ENCODE data around the gene NXF3. TPM values are rescaled to one million over a fixed set of nuclear protein-coding genes. Genes with fewer than 3 reads are reported as not detected.
"Not testable (repeated sequence)": the region's sequence is repeated elsewhere in the genome, so short reads cannot be mapped to it uniquely, and the experiment has no call there.

The NXF3 gene
- total RNA-seq = 1 to 10 TPM in 1 of 4 donors, not detected in 3; 1.2 TPM

DNA sequence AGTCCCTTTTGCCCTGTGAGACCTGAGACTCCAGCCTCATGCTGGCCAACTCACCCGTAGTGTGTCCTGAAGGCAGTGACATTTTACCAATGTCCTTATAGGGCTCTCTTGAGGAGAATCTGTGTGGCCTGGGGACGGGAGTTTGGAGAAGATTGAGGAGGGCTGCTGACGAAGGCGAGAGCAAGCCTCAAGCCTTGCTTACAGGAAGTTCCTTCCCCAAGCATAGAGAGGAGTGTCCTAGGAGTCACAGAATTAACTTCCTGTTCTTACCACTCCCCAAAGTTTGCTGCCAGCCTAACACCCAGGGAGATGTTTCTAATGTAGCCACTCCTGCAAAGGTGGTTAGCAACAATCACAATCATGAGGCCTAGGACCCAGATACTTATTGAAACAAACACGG, at the start of gene NXF3:
Gene NXF3, minus strand, starts transcription at position 202 of the 400 bp plus-strand sequence. Its CDS starts 120 bp downstream, at position 82.
- TF ChIP-seq CTCF (IDR thresholded peaks at IDR 0.05 in 4 of 5, conservative IDR thresholded peaks at IDR 0.05 in 1 of 5) = no peak
- TF ChIP-seq POLR2A (IDR thresholded peaks at IDR 0.05) = no peak
- Histone ChIP-seq H3K36me3 (no peaks in the 10 kb centered on the region), H3K4me3 (no peak within 1 kb of the TSS), H3K4me1 (no peaks in the 10 kb centered on the region), H3K27ac (no peak within 1 kb of the TSS), H3K9me3 (no peaks in the 10 kb centered on the region), H3K27me3 (peaks cover 0 to 6% (median 0%) of the 10 kb centered on the region in 3 donors)
- ATAC-seq = no peak
- no peak for DNase-seq
- intact Hi-C loops (cut with DNase I; ENCODE audit: low total_unique reads) = no loop called here
- in situ Hi-C loops (cut with MboI; ENCODE audit: low sequenced_read_pairs in 4 of 4) = no loop called here

DNA sequence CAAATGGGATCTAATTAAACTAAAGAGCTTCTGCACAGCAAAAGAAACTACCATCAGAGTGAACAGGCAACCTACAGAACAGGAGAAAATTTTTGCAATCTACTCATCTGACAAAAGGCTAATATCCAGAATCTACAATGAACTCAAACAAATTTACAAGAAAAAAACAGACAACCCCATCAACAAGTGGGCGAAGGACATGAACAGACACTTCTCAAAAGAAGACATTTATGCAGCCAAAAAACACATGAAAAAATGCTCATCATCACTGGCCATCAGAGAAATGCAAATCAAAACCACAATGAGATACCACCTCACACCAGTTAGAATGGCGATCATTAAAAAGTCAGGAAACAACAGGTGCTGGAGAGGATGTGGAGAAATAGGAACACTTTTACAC, 43.6 kb upstream of the NXF3 start:
- DNase-seq; H3K27ac ChIP-seq; H3K4me3 ChIP-seq; H3K36me3 ChIP-seq; intact Hi-C loops (cut with DNase I; ENCODE audit: low total_unique reads); H3K4me1 ChIP-seq; H3K27me3 ChIP-seq; H3K9me3 ChIP-seq; ATAC-seq; in situ Hi-C loops (cut with MboI; ENCODE audit: low sequenced_read_pairs in 4 of 4): not testable (repeated sequence)

GRCh38 chrX:103124284-103124683, 31.3 kb upstream of the NXF3 start:
- Histone ChIP-seq H3K27ac (no peak overlapping the region), H3K36me3 (no peaks in the 10 kb centered on the region), H3K4me3 (no peak overlapping the region), H3K27me3 (no peaks in the 10 kb centered on the region), H3K4me1 (no peaks in the 10 kb centered on the region), H3K9me3 (no peaks in the 10 kb centered on the region)
- intact Hi-C loops (cut with DNase I; ENCODE audit: low total_unique reads) (no loop called here), in situ Hi-C loops (cut with MboI; ENCODE audit: low sequenced_read_pairs in 4 of 4) (no loop called here)
- DNase-seq = no peak
- TF ChIP-seq POLR2A (IDR thresholded peaks at IDR 0.05) (no peak), CTCF (IDR thresholded peaks at IDR 0.05 in 4 of 5, conservative IDR thresholded peaks at IDR 0.05 in 1 of 5) (no peak)
- ATAC-seq = no peak

- DNase-seq = no peak
Measured at GRCh38 chrX:103120748-103121147, 27.8 kb upstream of the NXF3 start.

DNA sequence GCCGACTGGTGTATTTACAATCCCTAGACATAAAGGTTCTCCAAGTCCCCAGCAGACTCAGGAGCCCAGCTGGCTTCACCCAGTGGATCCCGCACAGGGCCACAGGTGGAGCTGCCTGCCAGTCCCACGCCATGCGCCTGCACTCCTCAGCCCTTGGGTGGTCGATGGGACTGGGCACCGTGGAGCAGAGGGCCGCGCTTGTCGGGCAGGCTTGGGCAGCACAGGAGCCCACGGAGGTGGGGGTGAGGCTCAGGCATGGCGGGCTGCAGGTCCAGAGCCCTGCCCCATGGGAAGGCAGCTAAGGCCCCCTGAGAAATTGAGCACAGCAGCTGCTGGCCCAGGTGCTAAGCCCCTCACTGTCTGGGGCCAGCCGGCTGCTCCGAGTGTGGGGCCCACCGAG, 24.0 kb upstream of the NXF3 start:
- H3K27ac ChIP-seq; H3K9me3 ChIP-seq; ATAC-seq; H3K4me1 ChIP-seq; intact Hi-C loops (cut with DNase I; ENCODE audit: low total_unique reads); H3K36me3 ChIP-seq; in situ Hi-C loops (cut with MboI; ENCODE audit: low sequenced_read_pairs in 4 of 4); H3K27me3 ChIP-seq; H3K4me3 ChIP-seq; DNase-seq: not testable (repeated sequence)

More at GRCh38 chrX:103120748-103121147, 27.8 kb upstream of the NXF3 start:
- intact Hi-C loops (cut with DNase I; ENCODE audit: low total_unique reads) = no loop called here
- H3K4me3 ChIP-seq = no peak overlapping the region
- no peaks in the 10 kb centered on the region for H3K27me3 ChIP-seq
- no peak overlapping the region for H3K27ac ChIP-seq
- no peaks in the 10 kb centered on the region for H3K36me3 ChIP-seq
- TF ChIP-seq POLR2A (IDR thresholded peaks at IDR 0.05) (no peak), CTCF (IDR thresholded peaks at IDR 0.05 in 4 of 5, conservative IDR thresholded peaks at IDR 0.05 in 1 of 5) (no peak)
- H3K9me3 ChIP-seq = no peaks in the 10 kb centered on the region
- no peak for ATAC-seq
- in situ Hi-C loops (cut with MboI; ENCODE audit: low sequenced_read_pairs in 4 of 4) = no loop called here
- no peaks in the 10 kb centered on the region for H3K4me1 ChIP-seq

- ATAC-seq; H3K4me1 ChIP-seq; H3K36me3 ChIP-seq; H3K9me3 ChIP-seq; H3K27ac ChIP-seq; H3K27me3 ChIP-seq; intact Hi-C loops (cut with DNase I; ENCODE audit: low total_unique reads); in situ Hi-C loops (cut with MboI; ENCODE audit: low sequenced_read_pairs in 4 of 4); H3K4me3 ChIP-seq; DNase-seq: not testable (repeated sequence)
Measured at GRCh38 chrX:103109497-103109896, 16.6 kb upstream of the NXF3 start.
